GM12891 (cell line): ENCODE results near the gene CCDC159.

ENCODE experiments used
- POLR2A ChIP-seq: IDR thresholded peaks from 2 replicates; pipeline ENCODE4 v1.6.1; 2011; ENCODE audit warnings: low read depth, low read length, control low read depth
- POLR2AphosphoS5 ChIP-seq: IDR thresholded peaks from 2 replicates; pipeline ENCODE4 v1.6.1; 2011; ENCODE audit warnings: low read depth, low read length, control low read depth
- POU2F2 ChIP-seq: IDR thresholded peaks from 2 replicates; pipeline ENCODE4 v1.6.1; 2011; ENCODE audit warnings: low read depth, mild to moderate bottlenecking, control low read depth, low read length, moderate library complexity
- SPI1 ChIP-seq: IDR thresholded peaks from 2 replicates; pipeline ENCODE4 v1.6.1; 2011; ENCODE audit warnings: low read depth, low read length, control low read depth
- TAF1 ChIP-seq: IDR thresholded peaks from 2 replicates; pipeline ENCODE4 v1.6.1; 2011; ENCODE audit warnings: low read depth, low read length, control low read depth

GRCh38 chr19:11379857-11380350 is 33.6 kb downstream of the CCDC159 start:
- no peak for TF ChIP-seq TAF1
- no peak for TF ChIP-seq POLR2A
- no peak for TF ChIP-seq POLR2AphosphoS5
- TF ChIP-seq SPI1, result no peak
- no peak for TF ChIP-seq POU2F2
